Esophagus (tissue), 2 donors: ENCODE results near the gene NUB1. TPM values are rescaled to one million over a fixed set of nuclear protein-coding genes. Genes with fewer than 3 reads are reported as not detected.

Experiments used
- H3K27ac ChIP-seq, 2 donors: one replicate each; pipeline ENCODE4 v1.5.1; 2013; ENCODE audit warnings: low read depth in 2 of 2, mild to moderate bottlenecking in 2 of 2, inconsistent platforms in 1 of 2, low read length in 1 of 2, moderate library complexity in 1 of 2
- H3K27me3 ChIP-seq, 2 donors: one replicate each; pipeline ENCODE4 v1.6.1; 2013; ENCODE audit warnings: low read length in 2 of 2, control low read depth in 1 of 2, mild to moderate bottlenecking in 1 of 2; ENCODE audit not compliant: insufficient read depth in 2 of 2, control insufficient read depth in 1 of 2
- H3K36me3 ChIP-seq, 2 donors: one replicate each; pipeline ENCODE4 v1.6.1; 2013; ENCODE audit warnings: low read length in 1 of 2; ENCODE audit not compliant: control insufficient read depth in 2 of 2, insufficient read depth in 2 of 2
- H3K4me1 ChIP-seq, 2 donors: one replicate each; pipeline ENCODE4 v1.6.1; 2013; ENCODE audit warnings: low read length in 1 of 2; ENCODE audit not compliant: control insufficient read depth in 2 of 2, insufficient read depth in 2 of 2
- H3K4me3 ChIP-seq, 2 donors: one replicate each; pipeline ENCODE4 v1.5.1; 2013; ENCODE audit warnings: low read length in 2 of 2, mild to moderate bottlenecking in 2 of 2, low read depth in 1 of 2, moderate library complexity in 1 of 2
- H3K9me3 ChIP-seq, 2 donors: one replicate each; pipeline ENCODE4 v1.6.1; 2013; ENCODE audit warnings: mild to moderate bottlenecking in 2 of 2, low read depth in 1 of 2, low read length in 1 of 2, moderate library complexity in 1 of 2; ENCODE audit not compliant: control insufficient read depth in 2 of 2, insufficient read depth in 1 of 2
- WGBS, 2 donors: extraction: QIAGEN DNeasy Blood & Tissue Kit; methylation state at CpG; one replicate each; pipeline ENCODE4 v1.1.7; 2013; 5-methylcytosine and 5-hydroxymethylcytosine counted together
- polyA plus RNA-seq, 2 donors: library from polyadenylated mRNA; stranded (reverse); fragments of 200-250 nt; gene quantifications; one replicate each; pipeline ENCODE4 v1.2.3, GENCODE V29; 2013
- donor health status: healthy with polysubstance abuse.
- donor health status: Bipolar disorder and iron deficiency.

Gene NUB1
- polyA plus RNA-seq, 2 donors: 12.1 to 15.5 TPM

GRCh38 chr7:151389768-151390597, 48.4 kb downstream of the NUB1 start:
- WGBS, 2 donors: 84 to 87% methylated on average over 24 of the region's 24 CpGs
- no peaks in the 10 kb centered on the region for H3K27me3 ChIP-seq
- H3K27ac ChIP-seq: no peak overlapping the region
- H3K36me3 ChIP-seq: no peaks in the 10 kb centered on the region
- H3K4me1 ChIP-seq: no peaks in the 10 kb centered on the region
- no peak overlapping the region for H3K4me3 ChIP-seq
- H3K9me3 ChIP-seq: no peaks in the 10 kb centered on the region

- Histone ChIP-seq H3K27me3 (no peaks in the 10 kb centered on the region), H3K4me1 (no peaks in the 10 kb centered on the region), H3K4me3 (no peak overlapping the region), H3K36me3 (no peaks in the 10 kb centered on the region), H3K27ac (no peak overlapping the region), H3K9me3 (no peaks in the 10 kb centered on the region)
- 80 to 81% methylated on average over 25 of the region's 25 CpGs for WGBS, 2 donors
Observed at GRCh38 chr7:151390598-151391357, 49.2 kb downstream of the NUB1 start.

- no peaks in the 10 kb centered on the region for H3K36me3 ChIP-seq
- no peaks in the 10 kb centered on the region for H3K27me3 ChIP-seq
- no peaks in the 10 kb centered on the region for H3K9me3 ChIP-seq
- no peak overlapping the region for H3K4me3 ChIP-seq
- WGBS, 2 donors: 89 to 93% methylated on average over 9 of the region's 9 CpGs
- H3K27ac ChIP-seq: no peak overlapping the region
- no peaks in the 10 kb centered on the region for H3K4me1 ChIP-seq
Observed at GRCh38 chr7:151391358-151391730, 49.7 kb downstream of the NUB1 start.

- Histone ChIP-seq H3K4me1 (no peaks in the 10 kb centered on the region), H3K27me3 (no peaks in the 10 kb centered on the region), H3K4me3 (no peak overlapping the region), H3K27ac (no peak overlapping the region), H3K9me3 (no peaks in the 10 kb centered on the region), H3K36me3 (no peaks in the 10 kb centered on the region)
- 79 to 85% methylated on average over 7 to 8 of the region's 8 CpGs for whole genome bisulfite sequencing, 2 donors
Observed at GRCh38 chr7:151392002-151392401, 50.4 kb downstream of the NUB1 start.

DNA sequence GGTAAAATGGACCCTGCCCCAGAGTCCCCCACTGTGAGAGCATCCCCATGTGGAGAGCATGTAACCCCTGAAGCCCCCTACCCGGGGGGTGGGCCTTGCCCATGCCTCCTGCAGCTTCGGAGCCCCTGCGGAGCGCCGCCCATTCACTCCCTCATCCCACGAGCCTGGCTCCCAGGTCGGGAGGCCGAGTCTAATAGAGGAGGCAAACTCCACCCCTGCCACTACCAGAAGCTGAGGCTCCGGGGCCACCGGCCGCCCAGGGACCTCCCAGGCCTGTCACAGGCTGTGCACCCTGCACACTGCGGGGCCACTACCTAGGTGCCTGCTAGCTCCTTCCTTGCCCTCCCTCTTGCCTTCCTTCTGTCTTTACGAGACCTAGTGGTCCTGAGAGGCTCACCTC, 50.8 kb downstream of the NUB1 start:
- no peaks in the 10 kb centered on the region for H3K4me1 ChIP-seq
- H3K4me3 ChIP-seq: no peak overlapping the region
- no peak overlapping the region for H3K27ac ChIP-seq
- WGBS, 2 donors: 86 to 88% methylated on average over 12 to 13 of the region's 13 CpGs
- H3K9me3 ChIP-seq: no peaks in the 10 kb centered on the region
- H3K27me3 ChIP-seq: no peaks in the 10 kb centered on the region
- H3K36me3 ChIP-seq: no peaks in the 10 kb centered on the region

GRCh38 chr7:151393031-151393977, 51.7 kb downstream of the NUB1 start:
- Histone ChIP-seq H3K9me3 (no peaks in the 10 kb centered on the region), H3K27me3 (no peaks in the 10 kb centered on the region), H3K4me3 (no peak overlapping the region), H3K4me1 (no peaks in the 10 kb centered on the region), H3K27ac (no peak overlapping the region), H3K36me3 (no peaks in the 10 kb centered on the region)
- 77 to 78% methylated on average over 31 of the region's 31 CpGs for WGBS, 2 donors

- no peaks in the 10 kb centered on the region for H3K27me3 ChIP-seq
- no peak overlapping the region for H3K4me3 ChIP-seq
- H3K36me3 ChIP-seq: no peaks in the 10 kb centered on the region
- H3K9me3 ChIP-seq: no peaks in the 10 kb centered on the region
- WGBS, 2 donors: 80 to 87% methylated on average over 35 of the region's 35 CpGs
- no peaks in the 10 kb centered on the region for H3K4me1 ChIP-seq
- H3K27ac ChIP-seq: no peak overlapping the region
Observed at GRCh38 chr7:151394076-151395035, 52.7 kb downstream of the NUB1 start.

- Histone ChIP-seq H3K27ac (no peak overlapping the region), H3K36me3 (no peaks in the 10 kb centered on the region), H3K4me1 (no peaks in the 10 kb centered on the region), H3K27me3 (no peaks in the 10 kb centered on the region), H3K4me3 (no peak overlapping the region), H3K9me3 (no peaks in the 10 kb centered on the region)
- 68 to 78% methylated on average over 13 of the region's 13 CpGs for WGBS, 2 donors
Observed at GRCh38 chr7:151395036-151395367, 53.4 kb downstream of the NUB1 start.
